H1 (cell line): ENCODE results near the gene MRPL36. TPM values are rescaled to one million over a fixed set of nuclear protein-coding genes. Genes with fewer than 3 reads are reported as not detected.

Experiments
- CTCF ChIA-PET: fragments of 300-600 bp; sonication (Branson Sonifier 250); formaldehyde crosslinking; loops from one replicate; lab custom pipeline; 2021; ENCODE audit not compliant: partially characterized antibody; lab: Charles Lee
- POLR2A ChIA-PET: fragments of 300-600 bp; sonication (Branson Sonifier 250); formaldehyde crosslinking; loops from one replicate; lab custom pipeline; 2021; ENCODE audit warnings: inconsistent platforms; ENCODE audit not compliant: partially characterized antibody; lab: Charles Lee
- DNase-seq, 2 experiments: peaks; one replicate each; pipeline versions ENCODE4 v3.0.0 to v3.0.0-alpha.2; 2010 to 2022; ENCODE audit warnings: low spot score in 2 of 2, low read depth in 1 of 2, mixed read lengths in 1 of 2
- FAIRE-seq: peaks from 2 replicates; lab custom pipeline; 2011; peaks lifted over from hg19 to GRCh38; lab: Jason Lieb, UNC
- H2AFZ ChIP-seq: 2 replicates; pipeline ENCODE4 v1.8.1; 2012; ENCODE audit warnings: low read length, inconsistent platforms
- H2AK5ac ChIP-seq: 2 replicates; pipeline ENCODE4 v1.6.1; 2013; ENCODE audit warnings: low read depth, low read length
- H2BK120ac ChIP-seq: replicated peaks from 2 replicates; pipeline ENCODE3; 2013; ENCODE audit warnings: low read depth, low read length, inconsistent platforms
- H2BK12ac ChIP-seq: 2 replicates; pipeline ENCODE4 v1.6.1; 2013; ENCODE audit warnings: low read depth, low read length
- H2BK15ac ChIP-seq: 2 replicates; pipeline ENCODE4 v1.6.1; 2013; ENCODE audit warnings: low read length
- H2BK20ac ChIP-seq: 2 replicates; pipeline ENCODE4 v1.6.1; 2013; ENCODE audit warnings: low read length
- H2BK5ac ChIP-seq: 2 replicates; pipeline ENCODE4 v1.6.1; 2013; ENCODE audit warnings: low read depth, low read length
- H3K14ac ChIP-seq: 2 replicates; pipeline ENCODE4 v1.6.1; 2013; ENCODE audit warnings: inconsistent platforms; ENCODE audit not compliant: insufficient read length
- H3K18ac ChIP-seq: 2 replicates; pipeline ENCODE4 v1.6.1; 2013; ENCODE audit warnings: low read length; ENCODE audit errors: extremely low read depth
- H3K23ac ChIP-seq: 2 replicates; pipeline ENCODE4 v1.6.1; 2013; ENCODE audit warnings: inconsistent platforms; ENCODE audit not compliant: insufficient read length
- H3K23me2 ChIP-seq: 2 replicates; pipeline ENCODE4 v1.6.1; 2013; ENCODE audit warnings: low read depth, low read length
- H3K27ac ChIP-seq: 2 replicates; pipeline ENCODE4 v1.6.1; 2011; ENCODE audit warnings: low read depth, low read length, inconsistent platforms
- H3K27me3 ChIP-seq, 4 experiments: replicated peaks in 1 of 4; 1 replicate in 1 of 4; 2 replicates in 3 of 4; pipeline versions ENCODE4 v1.6.1 to v1.8.1; 2011 to 2013; ENCODE audit warnings: low read length in 3 of 4, mild to moderate bottlenecking in 3 of 4, inconsistent platforms in 2 of 4, mixed read lengths in 2 of 4, moderate library complexity in 1 of 4; ENCODE audit not compliant: control insufficient read depth in 3 of 4, insufficient read depth in 3 of 4; ENCODE audit errors: extremely low read depth in 1 of 4
- H3K36me3 ChIP-seq, 4 experiments: 2 replicates each; pipeline versions ENCODE4 v1.6.1 to v1.8.1; 2011 to 2013; ENCODE audit warnings: mild to moderate bottlenecking in 4 of 4, low read length in 3 of 4, moderate library complexity in 2 of 4, control low read depth in 1 of 4, inconsistent platforms in 1 of 4; ENCODE audit not compliant: insufficient read depth in 4 of 4, control insufficient read depth in 2 of 4
- H3K4ac ChIP-seq: replicated peaks from 2 replicates; pipeline ENCODE3; 2013; ENCODE audit warnings: low read length, low read depth, mixed read lengths, inconsistent platforms; ENCODE audit not compliant: insufficient read length
- H3K4me1 ChIP-seq, 4 experiments: replicated peaks in 1 of 4; 1 replicate in 1 of 4; 2 replicates in 3 of 4; pipeline versions ENCODE4 v1.6.1 to v1.8.1; 2011 to 2013; ENCODE audit warnings: low read length in 3 of 4, inconsistent platforms in 2 of 4, mixed read lengths in 1 of 4; ENCODE audit not compliant: insufficient read depth in 4 of 4, control insufficient read depth in 3 of 4
- H3K4me2 ChIP-seq, 2 experiments: 2 replicates each; pipeline versions ENCODE4 v1.6.1 to v1.8.1; 2011 to 2013; ENCODE audit warnings: low read depth in 2 of 2, low read length in 2 of 2, control low read depth in 1 of 2, inconsistent platforms in 1 of 2, mild to moderate bottlenecking in 1 of 2; ENCODE audit not compliant: insufficient read depth in 1 of 2
- H3K4me3 ChIP-seq, 4 experiments: fragments of 200-600, 300-600 bp in 1 of 4; sonication (generic), shearing (Covaris generic), sonication (Bioruptor Twin) in 1 of 4; 2 replicates each; pipeline versions ENCODE4 v1.5.1 to v1.8.1; 2011 to 2016; ENCODE audit warnings: low read length in 4 of 4, low read depth in 3 of 4, control low read depth in 2 of 4, inconsistent platforms in 2 of 4, mild to moderate bottlenecking in 2 of 4, mixed read lengths in 1 of 4, moderate library complexity in 1 of 4; ENCODE audit not compliant: insufficient read depth in 2 of 4; ENCODE audit errors: extremely low read depth in 1 of 4
- H3K56ac ChIP-seq: replicated peaks from 2 replicates; pipeline ENCODE3; 2013; ENCODE audit warnings: low read depth, mild to moderate bottlenecking, mixed read lengths, low read length, inconsistent platforms; ENCODE audit not compliant: insufficient read length
- H3K79me1 ChIP-seq: 2 replicates; pipeline ENCODE4 v1.6.1; 2013; ENCODE audit warnings: low read depth, low read length, control low read depth
- H3K79me2 ChIP-seq, 2 experiments: 2 replicates each; pipeline versions ENCODE4 v1.6.1 to v1.8.1; 2012 to 2013; ENCODE audit warnings: low read length in 2 of 2, mild to moderate bottlenecking in 2 of 2, inconsistent platforms in 1 of 2; ENCODE audit not compliant: insufficient read depth in 2 of 2, control insufficient read depth in 1 of 2
- H3K9ac ChIP-seq, 4 experiments: replicated peaks in 1 of 4; 1 replicate in 1 of 4; 2 replicates in 3 of 4; pipeline versions ENCODE4 v1.6.1 to v1.8.1; 2011 to 2013; ENCODE audit warnings: low read depth in 3 of 4, low read length in 3 of 4, control low read depth in 2 of 4, mild to moderate bottlenecking in 2 of 4, moderate library complexity in 2 of 4, inconsistent platforms in 1 of 4; ENCODE audit errors: extremely low read depth in 1 of 4
- H3K9me3 ChIP-seq, 2 experiments: 2 replicates each; pipeline versions ENCODE4 v1.6.1 to v1.8.1; 2012 to 2013; ENCODE audit warnings: mild to moderate bottlenecking in 2 of 2, moderate library complexity in 2 of 2, control low read depth in 1 of 2, inconsistent platforms in 1 of 2, low read depth in 1 of 2, low read length in 1 of 2, mixed read lengths in 1 of 2; ENCODE audit not compliant: insufficient read depth in 2 of 2
- H4K20me1 ChIP-seq, 2 experiments: replicated peaks in 1 of 2; 2 replicates each; pipeline versions ENCODE3 to v1.8.1; 2011 to 2013; ENCODE audit warnings: inconsistent platforms in 2 of 2, low read length in 2 of 2, mild to moderate bottlenecking in 1 of 2; ENCODE audit not compliant: insufficient read depth in 2 of 2, control insufficient read depth in 1 of 2
- H4K5ac ChIP-seq: 2 replicates; pipeline ENCODE4 v1.6.1; 2013; ENCODE audit warnings: low read length, low read depth, mixed read lengths, inconsistent platforms; ENCODE audit not compliant: insufficient read length
- H4K8ac ChIP-seq: 2 replicates; pipeline ENCODE4 v1.8.0; 2013; ENCODE audit warnings: mild to moderate bottlenecking, moderate library complexity, low read length, inconsistent platforms; ENCODE audit not compliant: insufficient read depth; ENCODE audit errors: extremely low read depth
- H4K91ac ChIP-seq: replicated peaks from 2 replicates; pipeline ENCODE3; 2013; ENCODE audit warnings: low read length, mixed read lengths, inconsistent platforms; ENCODE audit not compliant: insufficient read length
- CHD1 ChIP-seq: IDR thresholded peaks from 2 replicates; pipeline ENCODE4 v1.6.1; 2012; ENCODE audit warnings: low read depth, low read length, improper control_type of control experiment
- CTBP2 ChIP-seq: IDR thresholded peaks from 2 replicates; pipeline ENCODE4 v1.7.0; 2011; ENCODE audit warnings: borderline replicate concordance, mild to moderate bottlenecking, moderate library complexity, mixed read lengths, low read length; ENCODE audit not compliant: insufficient read depth, insufficient read length
- GTF2F1 ChIP-seq: IDR thresholded peaks from 2 replicates; pipeline ENCODE4 v1.6.1; 2012; ENCODE audit warnings: low read depth, low read length, improper control_type of control experiment, borderline replicate concordance
- KDM1A ChIP-seq: fragments of 200-600, 300-600 bp; sonication (generic); IDR thresholded peaks from 2 replicates; pipeline ENCODE4 v1.7.1; 2016; ENCODE audit warnings: mild to moderate bottlenecking, low read length, borderline replicate concordance
- MAX ChIP-seq: IDR thresholded peaks from 2 replicates; pipeline ENCODE4 v1.6.1; 2012; ENCODE audit warnings: inconsistent platforms
- NRF1 ChIP-seq: IDR thresholded peaks from 2 replicates; pipeline ENCODE4 v1.6.1; 2011; ENCODE audit warnings: mild to moderate bottlenecking, low read depth, low read length, improper control_type of control experiment
- POLR2AphosphoS5 ChIP-seq: IDR thresholded peaks from 2 replicates; pipeline ENCODE4 v1.6.1; 2011; ENCODE audit warnings: low read depth, low read length
- SIRT6 ChIP-seq: IDR thresholded peaks from one replicate; pipeline ENCODE4 v1.7.1; 2012; ENCODE audit warnings: low read length, inconsistent platforms
- SP2 ChIP-seq: IDR thresholded peaks from 2 replicates; pipeline ENCODE4 v1.6.1; 2012; ENCODE audit warnings: mild to moderate bottlenecking, low read length, inconsistent platforms
- SRF ChIP-seq: IDR thresholded peaks from 2 replicates; pipeline ENCODE4 v1.6.1; 2011; ENCODE audit warnings: mild to moderate bottlenecking, low read depth, low read length, moderate library complexity
- USF2 ChIP-seq: IDR thresholded peaks from 2 replicates; pipeline ENCODE4 v1.6.1; 2011; ENCODE audit warnings: low read length, improper control_type of control experiment
- WGBS, 2 experiments: shearing (Covaris generic) in 1 of 2; methylation state at CpG; one replicate each; pipeline versions ENCODE4 v1.1.6 to v1.1.7; 2013 to 2015; ENCODE audit warnings: low lambda C conversion rate in 2 of 2, mixed read lengths in 2 of 2, inconsistent platforms in 1 of 2, low coverage in 1 of 2, missing lambda C conversion rate in 1 of 2; ENCODE audit not compliant: insufficient replicate concordance in 2 of 2, insufficient coverage in 1 of 2, insufficient read length in 1 of 2; ENCODE audit errors: extremely low coverage in 1 of 2, missing lambda C conversion rate in 1 of 2; 5-methylcytosine and 5-hydroxymethylcytosine counted together
- polyA plus RNA-seq, 7 experiments: library from polyadenylated mRNA; depleted of rRNA in 3 of 7; stranded (reverse) in 5 of 7; unstranded in 2 of 7; fragments of >200 nt in 5 of 7; fragments of 200-250 nt in 2 of 7; gene quantifications; 1 replicate in 5 of 7; 2 replicates in 1 of 7; 4 replicates in 1 of 7; pipeline versions ENCODE4 v1.2.1 to v1.2.3, GENCODE V29; 2011 to 2013; ENCODE audit warnings: missing spikeins in 2 of 7, mixed read lengths in 2 of 7
- total RNA-seq: library from RNA; stranded (reverse); fragmentation: NEBNext Ultra II Directional; extraction: Animal tissue kit (Norgen Biotek cat#: 25700); gene quantifications from 2 replicates; pipeline ENCODE4 v1.2.1, GENCODE V29; 2021

Gene MRPL36
- total and polyA plus RNA-seq, 2 of the 8 experiments (the other 6 are each of a cell fraction or from before 2014, with no cell fraction given), result 56.3 to 81.5 TPM

GRCh38 chr5:1840071-1840547 lies 40.5 kb upstream of the MRPL36 start:
- Histone ChIP-seq H3K56ac (no peak overlapping the region), H3K4me2 (no peak overlapping the region), H3K23me2 (no peaks in the 10 kb centered on the region; the same call in 1 of the 2 replicates), H3K79me1 (no peaks in the 10 kb centered on the region), H3K14ac (no peak overlapping the region), H3K9ac (no peak overlapping the region), H2BK20ac (no peak overlapping the region), H3K27me3 (no peaks in the 10 kb centered on the region; a peak in 2 of 7 replicates), H3K79me2 (no peaks in the 10 kb centered on the region)
- CTCF ChIA-PET, result interaction anchor here (0.6 to 1.3 kb wide), 2 partner anchors 15 to 102 kb away, joined by 3 to 5 read pairs; no protein-coding TSS in a partner anchor
- TF ChIP-seq SIRT6 (no peak), GTF2F1 (no peak), MAX (no peak), NRF1 (no peak), SP2 (no peak), USF2 (no peak), CTBP2 (no peak), KDM1A (no peak), POLR2AphosphoS5 (no peak), SRF (no peak), CHD1 (no peak)
- TF ChIP-seq, all 59 proteins: peak for 0
- H2BK12ac ChIP-seq, result 0 out of 2 replicates have a peak overlapping the region, but pooled peaks have one; percentile 63
- no peak overlapping the region for H3K27ac ChIP-seq
- H4K91ac ChIP-seq, result no peak overlapping the region
- POLR2A ChIA-PET, result interaction anchor here (0.6 to 1.1 kb wide), 2 partner anchors 38 to 312 kb away, joined by 3 read pairs; no protein-coding TSS in a partner anchor
- 97% methylated on average over 17 of the region's 20 CpGs; no CpG with 5 or more reads in 1 of the 2 experiments for WGBS, 2 experiments
- no peak overlapping the region for H4K8ac ChIP-seq
- H2BK15ac ChIP-seq, result no peak overlapping the region
- H4K5ac ChIP-seq, result no peak overlapping the region
- no peak overlapping the region for H3K18ac ChIP-seq
- FAIRE-seq (no peak), DNase-seq (no peak)
- H3K4ac ChIP-seq, result peak overlapping the region; percentile 51
- no peak overlapping the region for H2BK120ac ChIP-seq
- no peak overlapping the region for H3K23ac ChIP-seq
- H3K9me3 ChIP-seq, result no peaks in the 10 kb centered on the region
- H2AFZ ChIP-seq, result no peak overlapping the region
- H3K4me3 ChIP-seq, result no peak overlapping the region
- H3K36me3 ChIP-seq, result no peaks in the 10 kb centered on the region
- H4K20me1 ChIP-seq, result no peaks in the 10 kb centered on the region
- H3K4me1 ChIP-seq, result peaks cover 0 to 8% (median under 1%) of the 10 kb centered on the region in 4 experiments; a peak in 4 of 7 replicates
- no peak overlapping the region for H2BK5ac ChIP-seq
- H2AK5ac ChIP-seq, result 0 out of 2 replicates have a peak overlapping the region, but pooled peaks have one; percentile 53
